Activated CD4-positive, CD25-positive, alpha-beta regulatory T cell treated with anti-CD3 and anti-CD28 coated beads, Interleukin-2, amount 50 U/mL, for 16 hours (primary cell): ENCODE results near the gene ABAT.
"Not testable (repeated sequence)": the region's sequence is repeated elsewhere in the genome, so short reads cannot be mapped to it uniquely, and the experiment has no call there.

ENCODE experiments used
- DNase-seq: peaks from one replicate; pipeline ENCODE4 v3.0.0-alpha.2; 2020; ENCODE audit warnings: low read depth, low spot score

Gene ABAT

DNA sequence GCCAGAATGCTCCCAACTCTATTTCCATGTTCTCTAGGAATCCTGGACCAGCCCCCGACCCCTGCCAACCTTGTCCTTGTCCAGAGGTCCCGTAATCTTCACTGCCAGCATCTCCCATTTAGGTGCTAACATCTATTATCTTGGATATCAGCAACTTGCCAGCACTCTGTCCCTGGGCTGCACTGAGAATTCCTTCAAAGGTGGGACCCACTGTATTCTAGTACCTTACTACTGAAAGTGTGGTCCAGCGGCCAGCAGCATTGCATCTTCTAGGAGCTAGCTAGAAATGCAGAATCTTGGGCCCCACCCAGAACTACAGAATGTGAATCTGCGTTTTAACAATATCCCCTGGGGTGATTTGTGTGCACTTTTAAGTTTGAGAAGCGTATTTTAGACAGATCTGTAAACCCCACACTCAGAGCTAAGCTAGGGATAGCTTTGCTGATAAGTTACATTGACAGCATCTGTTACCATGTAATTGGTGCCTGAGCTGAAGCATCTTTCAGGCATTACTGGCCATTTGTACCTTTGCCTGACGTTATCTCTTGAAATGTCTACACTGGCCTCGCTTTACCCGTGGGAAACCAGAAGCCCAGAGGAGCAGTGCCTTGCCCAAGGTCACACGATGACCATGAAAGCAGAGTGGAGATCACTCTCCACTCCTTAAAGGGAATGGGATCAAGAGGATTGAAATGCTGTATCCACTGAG lies 8.3 kb downstream of the ABAT start:
- DNase-seq, result no peak

- no peak for DNase-seq
Measured at GRCh38 chr16:8683640-8684039, 9.2 kb downstream of the ABAT start.

- no peak for DNase-seq
Measured at GRCh38 chr16:8685617-8686016, 11.2 kb downstream of the ABAT start.

- DNase-seq, result no peak
Measured at GRCh38 chr16:8686031-8686621, 11.7 kb downstream of the ABAT start.

GRCh38 chr16:8686879-8687278 lies 12.5 kb downstream of the ABAT start:
- no peak for DNase-seq

DNA sequence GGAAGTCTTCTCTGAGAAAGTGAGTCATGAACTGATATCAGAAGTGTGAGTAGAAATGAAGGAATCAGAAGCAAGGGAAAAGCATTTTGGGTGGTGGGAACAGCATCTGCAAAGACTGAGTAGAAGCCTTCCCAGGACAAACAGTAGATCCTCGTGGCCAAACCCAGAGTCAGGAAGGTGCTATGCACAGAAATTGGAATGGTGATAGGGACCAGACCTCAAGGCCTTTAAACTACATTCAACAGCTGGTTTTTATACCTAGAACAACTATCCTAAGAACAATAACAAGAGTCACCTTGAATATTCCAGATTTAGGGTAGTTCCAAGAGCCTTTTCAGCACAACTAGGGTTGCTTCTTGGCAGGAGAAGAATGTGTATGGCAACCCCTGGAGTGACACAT lies 15.3 kb downstream of the ABAT start:
- DNase-seq, result no peak

DNA sequence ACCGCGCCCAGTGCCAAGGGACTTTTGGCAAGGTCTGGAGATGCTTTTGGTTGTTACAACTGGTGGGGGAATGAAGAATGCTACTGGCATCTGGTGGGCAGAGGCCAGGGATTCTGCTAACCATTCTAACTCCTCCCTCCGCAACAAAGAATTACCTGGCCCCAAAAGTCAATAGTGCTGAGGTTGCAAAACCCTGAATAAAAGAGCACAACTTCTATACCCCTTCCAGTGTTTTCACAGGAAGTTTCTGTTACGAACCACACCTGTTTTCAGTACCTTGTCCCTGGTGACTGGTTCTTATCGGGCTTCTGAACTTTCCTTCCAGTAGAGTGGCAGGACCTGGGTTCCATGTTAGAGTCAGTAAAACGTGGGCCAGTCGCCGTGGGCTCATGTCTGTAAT lies 17.3 kb downstream of the ABAT start:
- no peak for DNase-seq

DNA sequence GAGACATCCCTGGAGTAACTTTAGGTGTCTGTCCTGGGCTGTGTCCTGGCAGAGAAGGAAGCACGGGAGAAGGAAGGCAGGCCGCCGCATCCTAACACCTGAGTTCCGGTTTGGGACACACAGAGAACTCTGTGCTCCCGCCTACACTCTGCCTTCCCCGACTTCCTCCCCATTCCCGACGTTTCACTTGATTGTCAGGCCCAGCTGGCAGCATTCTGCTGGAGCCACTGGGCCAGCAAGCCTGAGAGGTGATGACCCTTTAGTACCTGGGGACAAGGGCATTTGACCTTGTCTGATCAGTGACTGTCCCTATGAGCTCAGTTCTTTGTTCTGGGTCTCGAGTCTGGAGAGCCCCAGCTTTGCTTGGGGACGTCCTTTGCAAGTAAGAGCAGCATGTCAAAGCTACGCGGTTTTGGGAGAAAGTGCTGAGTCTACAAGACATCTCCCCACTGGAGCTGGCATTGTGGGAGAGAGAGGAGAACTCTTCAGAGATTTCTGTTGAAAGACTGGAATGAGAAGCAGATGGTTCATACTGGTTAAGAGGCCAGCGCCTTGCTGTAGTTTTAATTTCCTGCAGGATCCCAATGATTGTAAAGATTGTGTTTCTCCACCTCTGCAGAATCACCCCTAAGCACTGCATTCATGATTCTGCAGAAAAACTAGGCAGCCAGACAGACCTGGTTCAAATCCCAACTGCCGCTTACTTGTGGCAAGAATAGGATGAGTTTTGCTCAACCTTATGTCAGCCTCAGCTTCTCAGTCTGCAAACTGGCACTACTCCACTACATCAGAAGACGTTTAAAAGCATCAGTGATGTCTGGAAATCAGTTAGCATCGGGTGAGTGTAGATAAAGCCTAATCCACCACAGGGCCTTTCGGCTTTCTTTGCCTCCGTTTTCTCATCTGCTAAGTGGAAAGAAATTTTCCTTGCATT lies 20.6 kb downstream of the ABAT start:
- DNase-seq, result no peak

DNA sequence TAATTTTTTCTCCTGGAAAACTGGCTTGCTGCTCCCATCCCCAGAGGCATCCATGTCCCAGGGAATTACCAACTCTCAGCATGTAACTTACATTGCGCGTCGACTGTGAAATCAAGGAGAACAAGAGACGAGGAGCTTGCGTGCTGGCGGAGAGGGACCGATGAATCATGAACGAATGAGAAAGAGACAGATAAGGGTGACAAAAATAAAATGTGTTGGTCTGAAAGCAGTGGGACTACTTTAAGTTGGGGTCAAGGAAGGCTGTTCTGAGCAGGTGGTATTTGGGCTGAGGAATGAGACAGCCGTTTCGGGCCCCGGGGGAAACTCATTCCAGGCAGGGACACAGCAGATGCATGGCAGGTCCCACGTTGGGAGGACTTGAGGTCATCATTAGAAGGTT lies 22.5 kb downstream of the ABAT start:
- DNase-seq, result no peak

DNA sequence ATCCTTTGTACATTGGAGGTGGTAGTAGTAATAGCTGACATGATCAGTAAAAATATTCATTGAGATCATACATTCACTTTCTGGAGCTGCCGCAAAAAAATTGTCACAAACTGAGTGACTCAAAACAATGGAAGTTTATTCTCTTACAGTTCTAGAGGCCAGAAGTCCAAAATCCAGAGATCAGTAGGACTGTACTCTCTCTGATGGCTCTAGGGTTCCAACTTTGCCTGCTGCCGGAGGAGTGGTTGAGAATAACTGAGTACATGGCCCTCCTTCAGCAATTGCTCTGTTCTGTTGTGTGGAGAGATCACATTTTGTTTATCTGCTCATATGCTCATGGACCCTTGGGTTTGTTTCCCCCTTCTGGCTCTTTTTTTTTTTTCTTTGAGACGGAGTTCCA lies 23.5 kb downstream of the ABAT start:
- no peak for DNase-seq

DNA sequence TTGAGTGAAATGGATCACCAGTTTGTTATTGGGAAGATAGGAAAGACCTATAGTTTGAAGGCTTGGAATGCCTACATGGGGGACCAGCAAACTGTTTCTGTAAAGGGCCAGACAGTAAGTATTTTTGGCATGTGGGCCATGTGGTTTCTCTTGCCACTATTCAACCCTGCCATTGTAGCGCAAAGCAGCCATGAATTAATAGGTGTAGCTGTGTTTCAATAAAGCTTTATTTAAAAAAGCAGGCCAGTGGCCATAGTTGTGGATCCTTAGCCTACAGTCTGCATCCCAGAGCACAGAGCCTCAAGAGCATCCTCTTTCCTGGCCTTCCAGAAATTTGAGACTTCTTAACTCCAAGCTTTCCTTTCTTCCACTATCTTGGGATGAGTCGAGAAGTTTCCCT lies 29.3 kb downstream of the ABAT start:
- DNase-seq, result no peak

DNA sequence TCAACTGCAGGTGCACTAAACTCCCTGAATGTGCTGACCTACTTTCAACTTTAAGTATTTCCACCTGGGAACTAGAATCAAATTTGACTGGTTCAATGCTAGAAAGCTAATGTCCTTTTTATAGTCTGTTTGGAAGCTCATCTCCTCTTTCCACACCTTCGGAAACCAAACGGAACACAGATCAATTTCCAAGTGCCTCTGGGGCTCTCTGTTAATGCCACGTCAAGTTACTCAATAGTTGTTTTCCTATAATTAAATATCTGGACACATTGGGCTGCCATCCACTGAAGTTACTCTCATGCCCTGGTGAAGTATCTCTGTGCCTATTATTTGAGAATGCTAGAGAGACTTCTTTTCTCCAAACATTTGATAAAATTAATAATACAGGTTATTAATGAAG lies 29.7 kb downstream of the ABAT start:
- no peak for DNase-seq

- DNase-seq, result not testable (repeated sequence)
Measured at GRCh38 chr16:8705100-8705822, 30.8 kb downstream of the ABAT start.

GRCh38 chr16:8708536-8708935 lies 34.1 kb downstream of the ABAT start:
- DNase-seq, result no peak

DNA sequence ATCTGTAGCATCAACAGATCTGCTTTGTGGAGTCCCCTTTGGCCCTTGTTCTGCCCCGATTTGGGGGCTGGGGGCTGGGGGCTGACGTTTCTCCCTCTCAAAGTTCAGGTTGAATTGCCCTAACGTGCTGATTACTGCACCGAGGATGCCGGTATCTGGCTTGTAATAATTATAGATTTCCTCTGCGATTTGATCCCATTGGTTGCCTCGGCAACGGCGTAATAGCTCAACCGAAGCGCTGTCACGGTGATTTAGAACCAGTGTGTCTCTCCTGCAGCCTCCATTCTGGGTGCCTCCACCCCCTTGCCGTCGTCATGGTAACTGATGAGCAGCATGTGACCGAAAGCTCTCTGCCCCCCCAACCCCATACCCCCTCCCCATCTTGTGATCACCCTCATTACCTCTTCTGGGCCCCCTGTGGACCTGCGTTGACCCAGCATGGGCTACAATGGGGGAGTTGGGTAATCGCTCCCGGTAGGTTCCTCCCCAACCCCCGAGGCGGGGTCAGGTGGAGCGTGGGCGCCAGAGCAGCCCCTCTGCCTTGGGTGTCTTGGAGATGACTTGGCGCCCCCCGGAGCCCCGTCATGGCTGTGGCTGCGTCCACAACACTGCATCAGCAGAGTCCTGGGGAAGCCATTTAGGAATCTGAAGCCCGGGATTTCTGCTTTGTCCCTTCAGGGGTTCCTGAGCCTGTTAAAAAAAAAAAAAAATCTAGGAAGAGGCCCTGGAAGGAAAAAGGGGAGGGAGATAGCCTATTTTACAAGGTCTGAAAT lies 38.4 kb downstream of the ABAT start:
- DNase-seq, result no peak

- DNase-seq, result no peak
Measured at GRCh38 chr16:8713635-8714172, 39.3 kb downstream of the ABAT start.

DNA sequence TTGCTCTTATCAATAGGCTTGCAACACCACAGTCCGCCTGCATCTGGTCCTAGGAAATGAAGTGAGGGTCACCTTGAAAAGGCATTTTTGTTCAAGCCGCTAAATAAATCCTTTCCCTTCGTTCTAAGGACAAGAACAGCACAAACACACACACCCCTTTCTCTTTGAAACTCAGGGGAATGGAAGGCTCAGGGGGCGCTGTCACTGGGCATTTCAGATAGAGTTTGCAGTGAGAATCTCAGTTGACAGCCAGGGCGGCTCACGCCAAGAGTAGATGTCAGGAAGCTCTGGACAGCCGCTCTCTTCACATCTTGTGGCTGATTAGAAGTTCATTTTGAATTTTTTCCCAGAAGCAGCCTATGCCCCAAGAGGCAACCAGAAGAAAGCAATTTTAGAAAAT lies 39.8 kb downstream of the ABAT start:
- DNase-seq, result no peak

DNA sequence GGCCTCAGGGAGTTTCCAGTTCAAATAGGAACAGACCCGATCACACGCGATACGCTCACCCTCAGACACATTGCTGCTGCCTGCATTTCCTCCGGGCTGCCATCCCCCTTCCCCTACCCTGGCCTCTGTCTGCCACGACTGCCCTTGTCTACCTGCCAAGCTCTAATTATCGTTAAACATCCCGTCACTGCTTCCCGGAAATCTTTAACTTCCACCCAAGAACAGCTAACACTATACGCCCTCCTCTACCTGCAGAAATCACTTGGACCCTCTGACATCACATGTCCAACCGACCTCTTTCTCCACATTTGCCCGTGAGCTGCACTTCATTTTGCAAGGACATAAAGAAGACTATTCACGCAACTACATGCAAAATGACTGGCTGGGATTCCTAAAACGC lies 40.4 kb downstream of the ABAT start:
- no peak for DNase-seq

GRCh38 chr16:8716052-8716451 lies 41.6 kb downstream of the ABAT start:
- no peak for DNase-seq

DNA sequence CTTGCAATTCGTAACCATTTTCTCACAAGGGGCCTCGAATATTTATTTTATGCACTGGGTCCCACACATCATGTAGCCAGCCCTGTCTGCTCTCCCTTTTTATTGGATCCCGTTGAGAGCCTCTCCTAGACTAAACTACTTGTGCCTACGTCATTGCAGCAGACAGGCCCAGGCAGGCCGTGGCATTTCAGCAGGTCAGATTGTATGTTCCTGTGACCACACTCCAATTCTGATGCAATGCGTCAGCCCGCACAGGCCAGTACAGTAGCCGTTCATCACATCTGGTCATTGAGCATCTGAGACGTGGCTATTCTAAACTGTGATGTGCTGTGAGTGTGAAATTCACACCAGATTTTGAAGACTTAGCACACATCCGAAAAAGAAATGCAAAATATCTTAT lies 42.2 kb downstream of the ABAT start:
- DNase-seq, result no peak

GRCh38 chr16:8717469-8717868 lies 43.1 kb downstream of the ABAT start:
- no peak for DNase-seq
